ENCODE data around the gene ST7. TPM values are rescaled to one million over a fixed set of nuclear protein-coding genes. Genes with fewer than 3 reads are reported as not detected.
"Not testable (repeated sequence)": the region's sequence is repeated elsewhere in the genome, so short reads cannot be mapped to it uniquely, and the experiment has no call there.

The ST7 gene
- total RNA-seq, 2 experiments from 2014 or later: 13.2 to 14.1 TPM

DNA sequence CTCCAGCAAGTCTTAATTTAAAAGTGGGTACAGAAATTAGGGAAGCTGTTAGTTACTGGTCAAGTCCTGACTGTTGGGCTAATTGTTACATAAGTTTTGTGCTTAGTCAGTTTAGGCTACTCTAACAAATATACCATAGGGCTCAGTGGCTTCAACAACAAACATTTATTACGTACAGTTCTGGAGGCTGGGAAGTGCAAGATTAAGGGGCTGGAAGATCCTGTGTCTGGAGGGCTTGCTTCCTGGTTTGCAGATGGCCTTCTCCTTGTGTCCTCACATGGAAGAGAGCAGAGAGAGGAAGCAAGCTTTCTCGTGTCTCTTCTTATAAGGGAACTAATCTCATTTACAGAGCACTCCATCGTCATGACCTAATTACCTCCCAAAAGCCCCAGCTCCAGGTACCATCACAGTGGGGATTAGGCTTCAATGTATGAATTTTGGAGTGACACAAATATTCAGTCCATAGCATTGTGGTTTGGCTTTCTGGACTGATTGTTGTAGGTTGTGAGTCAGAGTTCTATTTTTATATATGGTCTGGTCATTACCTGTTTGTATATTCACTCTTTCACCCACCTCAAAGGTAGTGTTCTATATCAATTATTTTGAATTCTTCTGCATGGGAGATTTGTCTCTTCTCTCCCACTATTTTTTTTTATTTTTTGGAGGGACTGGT, 17.1 kb downstream of the ST7 start:
- POLR2A ChIA-PET: no interaction called here

DNA sequence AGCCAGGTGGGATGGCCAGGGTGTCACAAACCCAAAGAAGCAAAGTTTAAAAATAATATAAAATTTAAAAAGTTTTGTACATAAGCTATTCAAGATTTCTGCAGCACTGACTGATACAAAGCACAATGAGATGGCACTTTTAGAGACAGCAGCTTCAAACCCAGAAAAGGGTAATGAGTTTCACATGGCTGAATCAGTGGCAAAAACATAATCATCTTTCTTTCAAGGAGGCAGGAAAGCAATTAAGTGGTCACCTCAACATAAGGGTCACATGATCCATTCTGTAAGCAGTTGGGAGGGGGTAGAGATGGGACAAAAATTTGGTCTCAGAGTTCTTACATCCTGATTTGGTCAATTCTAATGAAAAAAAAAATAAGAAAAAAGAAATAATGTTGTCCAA, 17.9 kb downstream of the ST7 start:
- CTCF ChIA-PET: interaction anchor here (1.3 kb wide), 1 partner anchor 13 kb away, joined by 4 read pairs; no protein-coding TSS in a partner anchor
- POLR2A ChIA-PET: not testable (repeated sequence)

More for the DNA sequence above, 17.1 kb downstream of the ST7 start:
- CTCF ChIA-PET: no interaction called here

DNA sequence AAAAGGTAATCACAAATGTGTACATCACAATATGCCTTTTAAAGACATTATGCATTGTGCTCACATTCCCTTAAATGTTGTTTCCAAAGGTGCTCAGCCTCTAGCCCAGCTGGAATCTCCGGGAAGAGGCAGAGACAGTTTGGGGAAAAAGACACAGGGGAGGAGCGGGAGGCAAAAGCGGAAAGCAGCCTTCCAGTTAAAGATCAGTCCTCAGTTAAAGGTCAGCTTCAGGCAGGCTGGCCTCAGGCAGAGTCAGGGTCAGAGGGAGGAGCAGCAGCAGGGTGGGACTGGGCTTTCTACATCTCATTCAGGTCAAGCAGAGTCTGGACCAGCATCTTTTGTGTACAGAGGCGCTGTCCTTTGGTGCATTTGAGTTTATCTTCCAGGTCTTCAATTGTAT, 18.6 kb downstream of the ST7 start:
- CTCF ChIA-PET: interaction anchor here (0.7 to 1.3 kb wide), 2 partner anchors 13 to 156 kb away, joined by 3 to 4 read pairs; no protein-coding TSS in a partner anchor
- POLR2A ChIA-PET: no interaction called here

DNA sequence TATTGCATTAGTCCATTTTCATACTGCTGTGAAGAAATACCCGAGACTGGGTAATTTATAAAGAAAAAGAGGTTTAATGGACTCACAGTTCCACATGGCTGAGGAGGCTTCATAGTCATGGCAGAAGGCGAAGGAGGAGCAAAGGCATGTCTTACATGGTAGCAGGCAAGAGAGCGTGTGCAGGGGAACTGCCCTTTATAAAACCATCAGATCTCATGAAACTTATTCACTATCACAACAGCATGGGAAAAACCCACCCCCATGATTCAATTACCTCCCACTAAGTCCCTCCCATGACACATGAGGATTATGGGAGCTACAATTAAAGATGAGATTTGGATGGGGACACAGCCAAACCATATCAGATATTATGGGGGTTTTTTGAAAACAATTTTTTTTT, 21.7 kb downstream of the ST7 start:
- POLR2A ChIA-PET: not testable (repeated sequence)
- CTCF ChIA-PET: interaction anchor here (0.6 kb wide), 1 partner anchor 76 kb away, joined by 3 read pairs; no protein-coding TSS in a partner anchor

DNA sequence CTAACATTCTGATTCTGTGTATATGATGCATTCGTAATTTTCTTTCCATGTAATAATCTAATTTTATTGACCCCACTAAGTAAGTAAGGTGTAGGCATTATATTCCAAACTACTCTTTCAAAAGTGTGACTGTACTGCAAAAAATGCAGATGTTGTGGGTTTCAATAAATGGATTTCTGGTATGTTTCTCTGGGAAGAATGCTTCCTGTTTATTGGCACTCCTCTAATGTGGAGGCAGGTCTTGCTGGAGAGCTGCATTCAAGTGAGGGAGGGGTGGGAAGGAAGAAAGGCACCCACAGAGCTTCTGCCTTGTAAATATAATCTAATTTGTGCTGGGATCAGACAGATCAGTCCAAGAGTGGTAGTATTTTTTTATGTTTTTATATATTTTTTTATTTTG, 23.9 kb downstream of the ST7 start:
- POLR2A ChIA-PET: no interaction called here
- CTCF ChIA-PET: no interaction called here

DNA sequence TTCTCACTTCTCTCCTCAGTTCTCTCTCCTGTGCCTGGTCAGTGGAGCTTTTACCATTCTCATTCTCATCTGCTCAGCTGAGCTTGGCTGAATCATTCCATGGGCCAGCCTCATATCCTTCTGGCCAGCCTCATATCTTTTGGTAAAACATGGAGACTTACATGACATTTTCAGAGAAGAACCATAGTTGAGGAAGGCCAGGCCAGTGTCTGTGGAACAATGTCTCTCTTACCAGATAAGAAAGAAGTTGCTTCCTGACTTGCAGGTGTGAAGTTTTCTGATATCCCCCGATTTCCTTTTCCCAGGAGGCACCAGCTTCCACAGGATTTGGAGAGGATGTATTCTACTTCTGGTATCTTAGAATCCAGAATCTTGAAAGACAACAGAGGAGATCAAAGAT, 24.7 kb downstream of the ST7 start:
- CTCF ChIA-PET: no interaction called here
- POLR2A ChIA-PET: no interaction called here

DNA sequence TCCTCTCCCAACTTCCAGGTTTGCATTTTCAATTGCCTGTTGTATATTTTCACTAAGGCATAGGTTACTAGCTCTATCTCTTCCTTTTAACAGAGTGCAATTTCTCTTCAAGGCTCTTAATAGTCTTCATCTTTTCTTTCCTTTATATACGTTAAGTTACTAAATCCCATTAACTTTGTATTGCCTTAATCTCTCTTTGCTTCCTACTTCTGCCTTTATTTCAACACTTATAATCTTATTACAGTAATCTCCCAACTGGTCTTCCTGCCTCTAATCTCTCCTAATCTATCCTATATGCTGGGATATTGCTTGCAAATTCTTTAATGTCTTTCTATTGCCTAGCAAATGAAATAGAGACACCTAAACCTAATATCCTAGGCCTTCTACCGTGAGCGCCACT, 26.1 kb downstream of the ST7 start:
- POLR2A ChIA-PET: no interaction called here
- CTCF ChIA-PET: no interaction called here

DNA sequence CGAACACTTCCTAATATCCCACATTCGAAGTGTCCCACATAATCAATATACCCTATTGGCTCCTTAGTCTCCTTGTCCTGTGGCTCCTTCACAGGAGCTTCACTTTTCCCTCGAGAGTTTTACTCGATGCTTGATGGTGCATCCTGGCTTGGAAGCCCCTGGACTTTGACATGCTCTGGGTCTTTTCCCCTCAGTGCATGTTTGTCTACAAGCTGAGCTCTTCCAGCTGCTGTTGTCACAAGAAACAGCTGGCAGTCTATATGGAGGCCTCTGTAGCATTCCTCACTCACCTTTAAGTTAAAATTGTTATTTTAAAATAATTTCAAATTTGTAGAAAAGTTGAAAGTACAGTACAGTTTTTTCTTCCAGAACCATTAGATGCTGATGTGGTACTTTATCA, 27.1 kb downstream of the ST7 start:
- CTCF ChIA-PET: no interaction called here

DNA sequence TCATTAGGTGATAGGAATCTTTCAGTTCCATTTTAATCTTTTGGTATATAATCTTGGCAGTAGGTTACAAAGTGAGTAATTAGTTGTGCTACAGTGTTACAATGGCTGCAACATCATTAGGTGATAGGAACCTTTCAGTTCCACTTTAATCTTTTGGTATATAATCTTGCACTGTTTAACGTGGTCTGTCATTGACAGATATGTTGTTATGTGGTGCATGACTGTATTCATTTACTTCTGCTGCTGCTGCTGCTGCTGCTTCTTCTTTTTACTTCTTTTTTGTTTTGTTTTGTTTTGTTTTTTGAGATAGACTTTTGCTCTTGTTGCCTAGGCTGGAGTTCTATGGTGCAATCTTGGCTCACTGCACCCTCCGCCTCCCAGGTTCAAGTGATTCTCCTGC, 28.6 kb downstream of the ST7 start:
- ChIA-PET CTCF (no interaction called here), POLR2A (no interaction called here)

More for the DNA sequence above, 27.1 kb downstream of the ST7 start:
- POLR2A ChIA-PET: no interaction called here

DNA sequence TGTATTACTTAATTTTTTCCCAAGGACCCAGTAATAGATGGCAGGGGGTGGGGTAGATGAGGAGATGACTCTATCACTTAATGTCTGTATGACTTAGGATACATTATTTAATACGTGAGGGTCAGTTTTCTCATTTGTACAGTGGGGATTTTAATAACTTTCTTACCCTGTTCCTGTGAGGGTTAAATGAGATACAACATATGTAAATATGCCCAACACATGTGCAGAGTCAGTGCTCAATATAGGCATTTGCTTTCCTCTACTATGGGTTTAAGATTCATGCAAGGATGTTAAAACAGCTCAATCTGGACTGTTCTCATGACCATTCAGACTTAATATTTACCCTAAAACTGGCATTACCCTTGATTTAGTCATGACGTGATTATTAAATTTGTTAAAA, 31.2 kb downstream of the ST7 start:
- ChIA-PET POLR2A (no interaction called here), CTCF (interaction anchor here (0.7 to 5.5 kb wide), 4 partner anchors 12 to 140 kb away, joined by 3 to 33 read pairs (median 4); no protein-coding TSS in a partner anchor)

DNA sequence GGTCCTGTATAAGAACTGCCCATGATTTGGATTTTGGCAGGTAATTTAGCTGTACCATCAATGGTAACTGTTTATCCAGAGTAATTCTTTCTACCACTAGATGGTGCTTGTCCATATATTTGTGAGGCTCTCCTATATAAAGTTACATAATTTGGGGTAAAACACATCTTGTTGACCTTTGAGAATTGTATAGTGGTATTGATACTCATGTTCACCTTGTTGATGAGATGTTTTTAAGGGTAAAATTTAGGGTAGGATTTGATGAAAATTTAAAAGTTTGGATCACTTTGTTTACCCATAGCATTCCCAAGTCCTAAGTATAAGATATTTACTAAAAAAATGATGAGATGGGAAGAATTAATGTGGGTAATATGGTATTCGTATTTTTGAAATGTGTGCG, 31.6 kb downstream of the ST7 start:
- ChIA-PET CTCF (interaction anchor here (0.7 to 5.5 kb wide), 6 partner anchors 12 to 145 kb away, joined by 3 to 33 read pairs (median 4); no protein-coding TSS in a partner anchor), POLR2A (no interaction called here)

DNA sequence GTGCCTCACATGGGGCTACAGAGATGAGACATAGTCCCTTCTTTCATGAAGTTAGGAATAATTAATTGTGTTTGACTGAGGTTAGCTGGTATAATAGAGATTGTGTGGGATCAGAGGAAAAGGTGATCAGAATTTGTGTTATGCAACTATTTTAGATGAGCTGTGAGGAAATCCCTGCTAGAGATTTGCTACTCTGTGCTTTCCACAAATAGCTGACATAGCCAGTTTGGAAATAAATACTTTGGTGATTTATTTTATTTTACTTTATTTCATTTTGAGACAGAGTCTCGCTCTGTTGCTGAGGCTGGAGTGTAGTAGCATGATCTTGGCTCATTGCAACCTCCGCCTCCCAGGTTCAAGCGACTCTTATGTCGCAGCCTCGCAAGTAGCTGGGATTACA, 32.3 kb downstream of the ST7 start:
- ChIA-PET CTCF (interaction anchor here (1.2 to 5.5 kb wide), 5 partner anchors 11 to 145 kb away, joined by 3 to 33 read pairs (median 4); no protein-coding TSS in a partner anchor), POLR2A (no interaction called here)

DNA sequence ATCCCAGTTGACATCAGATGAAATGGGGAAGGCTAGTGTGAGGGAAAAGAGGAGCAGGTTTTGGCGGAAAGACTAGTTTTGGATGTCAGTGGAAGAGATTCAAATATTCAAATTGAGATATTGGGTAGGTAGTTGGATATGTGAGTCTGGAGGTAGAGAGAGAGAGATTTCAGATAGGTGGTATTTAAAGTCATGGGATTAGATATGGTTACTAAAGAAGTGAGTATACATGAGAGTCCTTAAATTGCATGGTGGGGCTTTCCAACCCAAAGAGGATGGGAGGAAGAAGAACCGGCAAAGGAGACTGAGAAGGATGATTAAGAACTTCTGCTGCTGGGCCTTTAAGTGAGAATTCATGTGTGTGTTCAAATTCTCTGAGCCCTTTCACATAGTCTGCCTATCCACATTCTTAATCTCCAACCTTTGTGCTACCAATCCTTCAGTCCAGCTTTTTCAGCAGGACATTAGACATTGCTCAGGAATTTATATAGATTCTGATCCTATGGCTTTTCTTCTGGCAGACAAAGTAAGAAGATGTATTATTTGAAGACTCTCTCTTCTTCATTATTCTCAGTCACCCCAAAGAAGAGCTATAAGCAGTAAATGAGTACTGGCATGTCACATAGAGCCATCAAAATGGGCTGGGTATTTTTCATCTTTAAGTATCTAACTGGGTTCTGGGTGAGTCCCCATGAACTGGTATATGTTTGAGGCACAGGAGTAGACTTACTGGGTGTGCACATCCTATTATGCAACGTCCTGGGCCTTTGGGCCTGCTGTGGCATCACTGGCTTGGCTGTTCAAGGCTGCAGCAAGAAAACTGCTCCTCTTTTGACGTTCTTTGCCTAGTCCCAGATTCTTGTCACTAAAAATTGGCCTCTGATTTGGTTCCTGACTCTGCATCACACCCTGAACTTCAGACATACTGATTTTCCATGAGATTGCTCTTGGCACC, 33.6 kb downstream of the ST7 start:
- ChIA-PET POLR2A (no interaction called here), CTCF (interaction anchor here (1.1 to 5.5 kb wide), 4 partner anchors 10 to 138 kb away, joined by 3 to 33 read pairs (median 4); no protein-coding TSS in a partner anchor)

DNA sequence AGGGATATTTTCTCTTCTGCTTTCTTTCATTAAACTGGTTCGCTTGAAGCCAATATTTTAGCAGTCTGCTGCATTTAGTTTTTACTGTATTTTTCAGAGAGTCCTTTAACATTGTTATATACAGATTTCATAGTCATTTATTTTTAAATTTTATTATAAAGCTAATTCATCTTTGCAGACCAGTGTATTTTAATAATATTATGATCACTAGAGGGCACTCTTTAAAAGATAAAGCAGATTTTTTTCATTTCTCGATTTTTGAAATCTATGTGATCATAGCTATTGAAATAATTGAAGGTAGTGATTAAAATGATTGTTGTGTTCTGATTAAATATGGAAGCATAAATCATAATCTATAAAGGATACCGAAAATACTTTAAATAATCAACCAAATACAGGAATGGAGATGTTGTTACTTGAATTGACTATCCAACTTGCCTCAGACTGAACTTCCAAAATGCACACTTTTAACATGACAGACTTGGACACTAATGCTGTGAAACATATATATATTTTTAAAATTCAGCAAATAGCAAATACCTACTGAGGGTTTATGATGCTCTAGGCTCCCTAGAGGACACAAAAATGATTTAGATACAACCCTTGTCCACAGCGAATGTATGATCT, 35.2 kb downstream of the ST7 start:
- POLR2A ChIA-PET: interaction anchor here (0.8 kb wide), 1 partner anchor 24 kb away, joined by 4 read pairs; no protein-coding TSS in a partner anchor
- CTCF ChIA-PET: interaction anchor here (0.6 to 5.5 kb wide), 7 partner anchors 18 to 1252 kb away, joined by 3 to 33 read pairs (median 4); no protein-coding TSS in a partner anchor

DNA sequence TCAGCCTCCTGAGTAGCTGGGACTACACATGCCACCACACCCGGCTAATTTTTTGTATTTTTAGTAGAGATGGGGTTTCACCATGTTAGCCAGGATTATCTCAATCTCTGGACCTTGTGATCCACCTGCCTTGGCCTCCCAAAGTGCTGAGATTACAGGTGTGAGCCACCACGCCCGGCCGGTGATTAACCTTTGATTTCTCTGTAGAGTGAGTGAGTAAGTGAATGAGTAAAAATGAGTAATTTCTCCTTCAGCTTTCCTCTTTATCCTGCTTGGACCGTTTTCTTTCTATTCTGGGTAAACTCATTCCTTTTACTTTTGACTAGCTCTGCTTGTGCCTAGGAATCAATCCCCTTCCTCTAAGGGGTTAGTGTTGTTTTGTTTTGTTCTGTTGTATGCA, 36.8 kb downstream of the ST7 start:
- CTCF ChIA-PET: interaction anchor here (0.7 kb wide), 1 partner anchor 56 kb away, joined by 3 read pairs; no protein-coding TSS in a partner anchor
- POLR2A ChIA-PET: no interaction called here

DNA sequence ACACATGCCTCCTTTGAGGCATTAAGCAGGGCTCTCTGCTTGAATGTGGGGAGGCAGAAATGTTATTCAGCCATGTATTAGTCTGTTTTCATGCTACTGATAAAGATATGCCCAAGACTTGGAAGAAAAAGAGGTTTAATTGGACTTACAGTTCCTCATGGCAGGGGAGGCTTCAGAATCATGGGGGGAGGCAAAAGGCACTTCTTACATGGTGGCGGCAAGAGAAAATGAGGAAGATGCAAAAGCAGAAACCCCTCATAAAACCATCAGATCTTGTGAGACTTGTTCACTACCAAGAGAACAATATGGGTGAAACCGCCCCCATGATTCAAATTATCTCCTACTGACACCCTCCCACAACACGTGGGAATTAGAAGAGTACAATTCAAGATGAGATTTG, 37.9 kb downstream of the ST7 start:
- POLR2A ChIA-PET: no interaction called here
- CTCF ChIA-PET: no interaction called here

DNA sequence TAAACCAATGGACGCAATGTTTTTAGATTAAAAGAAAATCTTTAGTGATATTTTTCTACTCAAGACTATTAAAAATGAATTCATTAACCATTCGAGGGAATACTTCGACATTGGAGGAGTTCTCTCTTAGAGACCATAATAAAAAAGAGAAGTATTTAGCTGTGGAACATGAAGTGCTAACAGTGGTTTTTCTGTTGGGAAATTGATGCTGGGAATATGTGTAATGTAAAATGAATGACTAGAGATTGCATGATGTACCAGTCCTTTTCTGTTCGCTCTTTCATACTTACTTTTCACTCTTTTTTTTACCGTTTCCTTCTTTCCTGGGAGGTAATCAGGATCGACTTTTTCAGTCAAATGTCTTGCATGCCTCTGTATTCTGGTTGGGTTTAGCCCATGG, 41.3 kb downstream of the ST7 start:
- ChIA-PET POLR2A (no interaction called here), CTCF (interaction anchor here (1.3 kb wide), 1 partner anchor 64 kb away, joined by 6 read pairs; no protein-coding TSS in a partner anchor)

DNA sequence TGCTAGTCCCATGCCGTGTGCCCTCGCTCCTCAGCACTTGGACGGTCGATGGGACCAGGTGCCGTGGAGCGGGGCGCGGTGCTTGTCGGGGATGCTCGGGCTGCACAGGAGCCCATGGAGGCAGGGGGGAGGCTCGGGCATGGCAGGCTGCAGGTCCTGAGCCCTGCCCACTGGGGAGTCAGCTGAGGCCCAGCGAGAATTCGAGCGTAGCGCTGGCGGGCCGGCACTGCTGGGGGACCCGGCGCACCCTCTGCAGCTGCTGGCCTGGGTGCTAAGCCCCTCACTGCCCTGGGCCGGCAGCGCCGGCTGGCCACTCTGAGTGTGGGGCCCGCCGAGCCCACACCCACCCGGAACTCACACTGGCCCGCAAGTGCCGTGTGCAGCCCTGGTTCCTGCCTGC, 44.7 kb downstream of the ST7 start:
- CTCF ChIA-PET: no interaction called here
- POLR2A ChIA-PET: no interaction called here

DNA sequence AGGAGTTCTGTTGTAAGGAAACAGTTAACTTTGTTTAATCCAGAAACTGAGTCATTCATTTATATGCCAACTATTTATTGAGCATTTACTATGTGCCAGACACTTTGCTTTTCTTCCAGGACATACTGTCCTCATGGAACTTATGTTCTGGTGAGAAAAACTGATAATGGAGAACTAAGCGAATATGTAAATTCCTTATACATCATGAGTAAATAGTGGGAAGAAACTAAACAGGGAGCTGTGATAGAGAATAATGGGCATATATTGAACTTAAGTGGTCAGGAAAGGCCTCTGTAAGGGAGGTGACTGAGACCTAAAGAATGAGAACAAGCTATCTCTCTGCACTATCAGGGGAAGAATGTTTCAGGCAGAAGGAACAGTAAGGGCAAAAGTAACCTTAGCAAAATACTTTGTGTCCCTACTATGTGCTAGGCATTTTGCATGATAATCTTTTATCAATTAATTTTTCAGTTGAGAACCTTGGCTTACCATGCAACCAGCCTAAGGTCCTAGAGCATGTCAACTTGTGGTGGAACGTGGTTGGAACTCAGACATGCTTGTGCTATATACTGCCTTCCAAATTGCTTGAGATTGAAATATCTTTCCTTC, 45.4 kb downstream of the ST7 start:
- ChIA-PET POLR2A (no interaction called here), CTCF (no interaction called here)

DNA sequence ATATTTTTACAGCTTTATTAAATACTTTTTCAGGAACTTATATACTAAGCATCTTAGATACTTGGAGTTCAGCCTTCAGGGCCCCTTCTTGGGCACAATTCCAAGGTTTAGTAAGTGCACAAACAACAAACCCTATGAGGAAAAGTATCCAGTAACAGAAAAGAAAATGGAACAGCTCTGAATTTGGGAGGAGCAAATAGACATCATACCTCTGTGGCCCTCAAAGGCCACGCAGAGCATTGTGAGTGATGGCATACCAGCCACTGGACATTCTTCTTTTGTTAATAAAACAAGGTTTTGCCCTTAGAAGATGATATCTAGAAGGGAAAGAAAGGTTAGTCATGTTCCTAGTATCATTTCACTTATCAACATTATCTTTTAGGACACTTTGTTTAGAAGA, 46.0 kb downstream of the ST7 start:
- ChIA-PET CTCF (no interaction called here), POLR2A (no interaction called here)

Measured in activated CD8-positive, alpha-beta memory T cell treated with anti-CD3 and anti-CD28 coated beads for 36 hours (primary cell).